ENCODE data around the gene NEURL4.

NEURL4 gene

GRCh38 chr17:7292729-7293128, 36.4 kb downstream of the NEURL4 start:
- TF ChIP-seq, protein P1, sequence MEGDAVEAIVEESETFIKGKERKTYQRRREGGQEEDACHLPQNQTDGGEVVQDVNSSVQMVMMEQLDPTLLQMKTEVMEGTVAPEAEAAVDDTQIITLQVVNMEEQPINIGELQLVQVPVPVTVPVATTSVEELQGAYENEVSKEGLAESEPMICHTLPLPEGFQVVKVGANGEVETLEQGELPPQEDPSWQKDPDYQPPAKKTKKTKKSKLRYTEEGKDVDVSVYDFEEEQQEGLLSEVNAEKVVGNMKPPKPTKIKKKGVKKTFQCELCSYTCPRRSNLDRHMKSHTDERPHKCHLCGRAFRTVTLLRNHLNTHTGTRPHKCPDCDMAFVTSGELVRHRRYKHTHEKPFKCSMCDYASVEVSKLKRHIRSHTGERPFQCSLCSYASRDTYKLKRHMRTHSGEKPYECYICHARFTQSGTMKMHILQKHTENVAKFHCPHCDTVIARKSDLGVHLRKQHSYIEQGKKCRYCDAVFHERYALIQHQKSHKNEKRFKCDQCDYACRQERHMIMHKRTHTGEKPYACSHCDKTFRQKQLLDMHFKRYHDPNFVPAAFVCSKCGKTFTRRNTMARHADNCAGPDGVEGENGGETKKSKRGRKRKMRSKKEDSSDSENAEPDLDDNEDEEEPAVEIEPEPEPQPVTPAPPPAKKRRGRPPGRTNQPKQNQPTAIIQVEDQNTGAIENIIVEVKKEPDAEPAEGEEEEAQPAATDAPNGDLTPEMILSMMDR (IDR thresholded peaks at IDR 0.05; ENCODE audit: low read depth, low read length, missing control alignments) = no peak
- in situ Hi-C loops (cut with HindIII; ENCODE audit: low sequenced_read_pairs) = no loop called here
- DNase-seq (ENCODE audit: low read depth) = no peak
- no peak overlapping the region for H3K4me3 ChIP-seq (ENCODE audit: low read depth, low read length)

- TF ChIP-seq, protein P1 (IDR thresholded peaks at IDR 0.05; ENCODE audit: low read depth, low read length, missing control alignments) = no peak
- no peak overlapping the region for H3K4me3 ChIP-seq (ENCODE audit: low read depth, low read length)
- in situ Hi-C loops (cut with HindIII; ENCODE audit: low sequenced_read_pairs) = no loop called here
- DNase-seq (ENCODE audit: low read depth) = no peak
These were observed 36.9 kb downstream of the NEURL4 start for GRCh38 chr17:7292194-7292593.

GRCh38 chr17:7290685-7291084, 38.5 kb downstream of the NEURL4 start:
- H3K4me3 ChIP-seq (ENCODE audit: low read depth, low read length) = no peak overlapping the region
- in situ Hi-C loops (cut with HindIII; ENCODE audit: low sequenced_read_pairs) = no loop called here
- no peak for DNase-seq (ENCODE audit: low read depth)
- TF ChIP-seq, protein P1 (IDR thresholded peaks at IDR 0.05; ENCODE audit: low read depth, low read length, missing control alignments) = no peak

GRCh38 chr17:7290166-7290565, 39.0 kb downstream of the NEURL4 start:
- TF ChIP-seq, protein P1 (IDR thresholded peaks at IDR 0.05; ENCODE audit: low read depth, low read length, missing control alignments) = no peak
- no peak for DNase-seq (ENCODE audit: low read depth)
- no peak overlapping the region for H3K4me3 ChIP-seq (ENCODE audit: low read depth, low read length)
- in situ Hi-C loops (cut with HindIII; ENCODE audit: low sequenced_read_pairs) = no loop called here

- DNase-seq (ENCODE audit: low read depth) = no peak
- in situ Hi-C loops (cut with HindIII; ENCODE audit: low sequenced_read_pairs) = no loop called here
These were observed 39.7 kb downstream of the NEURL4 start for GRCh38 chr17:7289256-7290032.

GRCh38 chr17:7285679-7286078, 43.5 kb downstream of the NEURL4 start:
- in situ Hi-C loops (cut with HindIII; ENCODE audit: low sequenced_read_pairs) = no loop called here
- TF ChIP-seq, protein P1 (IDR thresholded peaks at IDR 0.05; ENCODE audit: low read depth, low read length, missing control alignments) = no peak
- no peak overlapping the region for H3K4me3 ChIP-seq (ENCODE audit: low read depth, low read length)
- no peak for DNase-seq (ENCODE audit: low read depth)

More at GRCh38 chr17:7289256-7290032, 39.7 kb downstream of the NEURL4 start:
- no peak overlapping the region for H3K4me3 ChIP-seq (ENCODE audit: low read depth, low read length)
- TF ChIP-seq, protein P1 (IDR thresholded peaks at IDR 0.05; ENCODE audit: low read depth, low read length, missing control alignments) = no peak
